HG03439 (cell line): ENCODE results near the gene CA4.

Source experiments
- ATAC-seq: cut with Tn5 transposase; IDR thresholded peaks from one replicate; pipeline ENCODE4 v1.9.1; 2021; ENCODE audit warnings: mild to moderate bottlenecking, moderate library complexity; ENCODE audit not compliant: unreplicated experiment

Gene CA4

GRCh38 chr17:60154616-60155426 lies 5.0 kb downstream of the CA4 start:
- no peak for ATAC-seq

GRCh38 chr17:60155427-60155814 lies 5.6 kb downstream of the CA4 start:
- no peak for ATAC-seq

- ATAC-seq, result no peak
Measured at GRCh38 chr17:60155815-60156214, 6.0 kb downstream of the CA4 start.

GRCh38 chr17:60156746-60157145 lies 7.0 kb downstream of the CA4 start:
- no peak for ATAC-seq

GRCh38 chr17:60157487-60158040 lies 7.8 kb downstream of the CA4 start:
- ATAC-seq, result no peak

GRCh38 chr17:60158751-60159478 lies 9.1 kb downstream of the CA4 start:
- ATAC-seq, result no peak

GRCh38 chr17:60159479-60159866 lies 9.7 kb downstream of the CA4 start:
- no peak for ATAC-seq

- ATAC-seq, result no peak
Measured at GRCh38 chr17:60160829-60161501, 11.2 kb downstream of the CA4 start.

GRCh38 chr17:60161598-60162330 lies 12.0 kb downstream of the CA4 start:
- no peak for ATAC-seq

- ATAC-seq, result no peak
Measured at GRCh38 chr17:60163108-60163784, 13.5 kb downstream of the CA4 start.

- ATAC-seq, result no peak
Measured at GRCh38 chr17:60164164-60164563, 14.4 kb downstream of the CA4 start.

- no peak for ATAC-seq
Measured at GRCh38 chr17:60164697-60165096, 14.9 kb downstream of the CA4 start.

- ATAC-seq, result no peak
Measured at GRCh38 chr17:60165223-60165622, 15.4 kb downstream of the CA4 start.

- ATAC-seq, result no peak
Measured at GRCh38 chr17:60165971-60166370, 16.2 kb downstream of the CA4 start.

GRCh38 chr17:60167065-60167741 lies 17.4 kb downstream of the CA4 start:
- ATAC-seq, result no peak

- no peak for ATAC-seq
Measured at GRCh38 chr17:60168654-60169053, 18.9 kb downstream of the CA4 start.

- no peak for ATAC-seq
Measured at GRCh38 chr17:60169921-60170817, 20.4 kb downstream of the CA4 start.

GRCh38 chr17:60170835-60171752 lies 21.3 kb downstream of the CA4 start:
- ATAC-seq, result no peak
